Neural crest cell (in vitro differentiated cells): Measurements from ENCODE around the gene SLC40A1. TPM values are rescaled to one million over a fixed set of nuclear protein-coding genes. Genes with fewer than 3 reads are reported as not detected.

Source experiments
- DNase-seq: peaks from one replicate; pipeline ENCODE4 v3.0.0; 2021; ENCODE audit warnings: low read depth, mixed read lengths, low spot score
- H3K27ac Mint-ChIP-seq: one replicate; pipeline ENCODE4 v1.8.0; 2021; ENCODE audit warnings: mild to moderate bottlenecking, mixed read lengths; ENCODE audit not compliant: unreplicated experiment
- H3K27me3 Mint-ChIP-seq: 2 replicates; pipeline ENCODE4 v1.8.0; 2021; ENCODE audit warnings: low read depth, mild to moderate bottlenecking, mixed read lengths
- H3K36me3 Mint-ChIP-seq: 2 replicates; pipeline ENCODE4 v1.8.0; 2021; ENCODE audit warnings: low read depth, mild to moderate bottlenecking, mixed read lengths
- H3K4me1 Mint-ChIP-seq: 2 replicates; pipeline ENCODE4 v1.8.0; 2021; ENCODE audit warnings: mixed read lengths
- H3K4me3 Mint-ChIP-seq: one replicate; pipeline ENCODE4 v1.8.0; 2021; ENCODE audit warnings: mild to moderate bottlenecking, mixed read lengths
- H3K9me3 Mint-ChIP-seq: 2 replicates; pipeline ENCODE4 v1.8.0; 2021; ENCODE audit warnings: mixed read lengths
- CTCF ChIP-seq: fragments of 200-600 bp; sonication (generic); conservative IDR thresholded peaks from 2 replicates; pipeline ENCODE4 v1.5.0; 2021; ENCODE audit warnings: antibody characterized with exemption, mild to moderate bottlenecking
- total RNA-seq: library from RNA; stranded (reverse); gene quantifications from 2 replicates; pipeline ENCODE4 v1.2.1, GENCODE V29; 2021

The SLC40A1 gene
- total RNA-seq, 1 donor from 2014 or later: 2.6 TPM

- no peak overlapping the region for H3K4me3 Mint-ChIP-seq
- H3K27ac Mint-ChIP-seq: no peak overlapping the region
- no peaks in the 10 kb centered on the region for H3K4me1 Mint-ChIP-seq
- H3K27me3 Mint-ChIP-seq: no peaks in the 10 kb centered on the region
- H3K9me3 Mint-ChIP-seq: no peaks in the 10 kb centered on the region
- TF ChIP-seq CTCF: no peak
- H3K36me3 Mint-ChIP-seq: no peaks in the 10 kb centered on the region
- DNase-seq: no peak
Measured at GRCh38 chr2:189599245-189599644, 18.7 kb upstream of the SLC40A1 start.

- no peaks in the 10 kb centered on the region for H3K9me3 Mint-ChIP-seq
- H3K4me1 Mint-ChIP-seq: no peaks in the 10 kb centered on the region
- H3K4me3 Mint-ChIP-seq: no peak overlapping the region
- no peak overlapping the region for H3K27ac Mint-ChIP-seq
- peaks cover 3% of the 10 kb centered on the region for H3K27me3 Mint-ChIP-seq
- no peaks in the 10 kb centered on the region for H3K36me3 Mint-ChIP-seq
- TF ChIP-seq CTCF: no peak
- DNase-seq: no peak
Measured at GRCh38 chr2:189595417-189595816, 14.8 kb upstream of the SLC40A1 start.

- no peak for TF ChIP-seq CTCF
- no peak overlapping the region for H3K4me3 Mint-ChIP-seq
- H3K36me3 Mint-ChIP-seq: no peaks in the 10 kb centered on the region
- peaks cover 3% of the 10 kb centered on the region for H3K27me3 Mint-ChIP-seq
- no peaks in the 10 kb centered on the region for H3K4me1 Mint-ChIP-seq
- H3K9me3 Mint-ChIP-seq: no peaks in the 10 kb centered on the region
- DNase-seq: no peak
- no peak overlapping the region for H3K27ac Mint-ChIP-seq
Measured at GRCh38 chr2:189594305-189594704, 13.7 kb upstream of the SLC40A1 start.

- no peak for DNase-seq
- no peaks in the 10 kb centered on the region for H3K4me1 Mint-ChIP-seq
- no peak for TF ChIP-seq CTCF
- no peak overlapping the region for H3K27ac Mint-ChIP-seq
- H3K27me3 Mint-ChIP-seq: peaks cover 5% of the 10 kb centered on the region
- H3K4me3 Mint-ChIP-seq: no peak overlapping the region
- H3K9me3 Mint-ChIP-seq: no peaks in the 10 kb centered on the region
- H3K36me3 Mint-ChIP-seq: no peaks in the 10 kb centered on the region
Measured at GRCh38 chr2:189593115-189593514, 12.5 kb upstream of the SLC40A1 start.

- no peak for TF ChIP-seq CTCF
- Mint-ChIP-seq H3K4me1 (no peaks in the 10 kb centered on the region), H3K4me3 (no peak overlapping the region), H3K27me3 (peaks cover 5% of the 10 kb centered on the region), H3K9me3 (no peaks in the 10 kb centered on the region), H3K36me3 (no peaks in the 10 kb centered on the region), H3K27ac (no peak overlapping the region)
- no peak for DNase-seq
Measured at GRCh38 chr2:189592353-189592984, 11.9 kb upstream of the SLC40A1 start.

GRCh38 chr2:189587780-189588179 lies 7.2 kb upstream of the SLC40A1 start:
- no peaks in the 10 kb centered on the region for H3K36me3 Mint-ChIP-seq
- H3K27ac Mint-ChIP-seq: no peak overlapping the region
- TF ChIP-seq CTCF: no peak
- H3K27me3 Mint-ChIP-seq: peaks cover 26% of the 10 kb centered on the region
- no peaks in the 10 kb centered on the region for H3K4me1 Mint-ChIP-seq
- DNase-seq: no peak
- H3K4me3 Mint-ChIP-seq: no peak overlapping the region
- no peaks in the 10 kb centered on the region for H3K9me3 Mint-ChIP-seq
